Cerebellar nuclear complex (tissue), 1 donor: Measurements from ENCODE around the gene ZP2.
"Not testable (repeated sequence)": the region's sequence is repeated elsewhere in the genome, so short reads cannot be mapped to it uniquely, and the experiment has no call there.

Source experiments
- DNase-seq, 2 experiments: peaks; one replicate each; lab custom pipeline; 2025; lab: John Stamatoyannopoulos, UW

The ZP2 gene

DNA sequence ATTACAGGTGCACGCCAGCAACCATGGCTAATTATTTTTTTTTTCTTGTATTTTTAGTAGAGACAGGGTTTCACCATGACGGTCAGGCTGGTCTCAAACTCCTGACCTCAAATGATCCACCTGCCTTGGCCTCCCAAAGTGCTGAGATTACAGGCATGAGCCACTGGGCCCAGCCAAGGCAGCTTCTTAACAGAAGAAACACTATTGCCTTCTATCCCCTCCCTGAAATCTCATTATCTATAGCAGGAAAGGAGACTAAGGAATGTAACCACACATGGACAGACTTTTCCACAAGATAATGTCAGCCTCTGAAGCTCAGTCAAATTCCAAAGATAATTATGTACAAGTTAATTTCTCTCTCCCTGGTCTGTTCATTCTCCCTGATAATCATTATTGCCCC is 5.7 kb upstream of the ZP2 start:
- DNase-seq = no peak

DNA sequence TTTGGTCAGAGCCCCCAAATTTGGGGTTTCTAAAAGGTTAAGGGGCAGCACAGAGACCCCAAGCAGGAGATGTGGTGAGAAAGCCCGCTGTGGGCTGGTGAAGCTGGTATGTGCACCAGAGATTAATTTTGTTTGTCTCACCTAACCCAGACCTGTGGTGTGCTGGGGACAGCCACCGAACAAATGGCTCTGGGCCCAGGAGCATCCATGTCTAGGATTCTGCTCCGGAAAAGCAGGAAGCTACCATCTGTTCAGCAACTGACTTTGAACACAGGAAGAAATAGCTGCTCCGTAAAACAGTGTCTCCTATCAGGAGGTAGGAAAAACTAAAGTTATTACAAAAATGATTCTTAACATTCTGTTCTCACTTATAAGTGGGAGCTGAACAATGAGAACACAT is 2.7 kb upstream of the ZP2 start:
- DNase-seq = peak; percentile 51 to 79

DNA sequence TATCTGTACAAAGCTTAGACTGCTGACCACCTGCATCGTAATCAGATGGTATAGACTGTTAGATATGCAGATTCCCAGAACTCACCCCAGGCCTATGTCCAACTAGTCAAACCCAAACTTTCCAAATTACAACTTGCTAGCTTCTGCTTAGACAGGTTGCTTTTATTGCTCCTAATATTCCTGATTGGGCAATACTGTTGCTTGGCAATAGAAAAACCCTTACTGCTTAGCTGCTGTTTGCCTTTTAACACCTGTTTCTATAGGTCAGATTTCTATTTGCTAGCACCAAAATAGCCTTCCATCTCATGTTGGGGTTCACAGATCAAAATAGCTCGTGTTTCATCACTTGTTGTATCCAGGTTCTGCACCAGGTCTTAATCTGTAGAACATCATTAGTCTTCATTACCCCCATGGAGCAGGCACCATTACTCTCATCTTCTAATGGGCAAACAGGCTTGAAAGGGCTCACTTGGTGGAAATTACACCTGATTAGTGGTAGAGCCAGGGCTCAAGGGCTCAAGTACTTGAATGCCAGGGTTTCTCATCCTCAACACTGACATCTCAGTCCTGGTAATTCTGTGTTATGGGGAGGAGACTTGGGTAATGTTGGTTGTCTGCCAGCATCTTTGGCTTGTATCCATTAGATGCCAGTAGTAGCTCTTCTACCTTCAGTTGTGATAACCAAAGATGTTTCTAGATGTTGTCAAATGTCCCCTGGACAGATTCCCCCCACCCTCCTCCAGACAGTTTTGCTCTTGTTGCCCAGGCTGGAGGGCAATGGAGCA is 2.7 kb downstream of the ZP2 start:
- DNase-seq = no peak

DNA sequence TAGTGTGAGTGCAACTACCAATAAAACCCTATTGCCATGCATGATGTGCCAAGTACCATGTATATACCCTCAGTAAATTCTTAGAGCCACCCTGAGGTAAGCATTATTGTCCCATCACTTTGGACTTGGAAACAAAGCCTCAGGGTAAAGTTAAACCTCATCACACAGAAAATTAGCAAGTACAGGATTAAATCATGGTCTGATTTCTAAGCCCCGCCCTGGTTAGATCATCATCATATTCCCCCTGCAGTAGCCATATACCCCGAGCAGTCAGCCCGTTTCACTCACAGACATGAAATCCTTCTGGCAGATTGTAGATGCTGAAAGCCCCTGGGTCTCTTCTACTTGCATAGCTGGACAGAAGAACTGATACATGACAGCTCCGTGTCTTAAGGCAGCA is 4.8 kb downstream of the ZP2 start:
- DNase-seq = no peak

DNA sequence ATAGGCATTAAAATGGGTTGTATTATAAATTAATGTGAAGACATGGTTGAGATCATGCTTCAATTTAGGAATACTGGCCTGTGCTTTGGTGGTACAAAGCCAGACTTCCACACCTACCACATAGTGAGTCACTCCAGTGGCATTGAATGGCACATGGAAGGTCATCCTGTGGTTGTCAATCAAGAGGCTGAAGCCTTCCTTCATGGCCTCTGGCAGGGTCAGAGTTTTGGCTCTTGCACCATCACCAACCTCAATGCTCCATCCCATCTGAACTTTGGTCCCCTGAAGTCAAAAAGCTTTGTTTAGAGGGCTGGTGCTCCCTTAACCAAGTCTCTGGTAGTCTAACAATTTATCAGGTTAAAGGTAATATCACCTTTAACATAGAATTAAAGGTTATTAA is 6.1 kb downstream of the ZP2 start:
- no peak for DNase-seq

DNA sequence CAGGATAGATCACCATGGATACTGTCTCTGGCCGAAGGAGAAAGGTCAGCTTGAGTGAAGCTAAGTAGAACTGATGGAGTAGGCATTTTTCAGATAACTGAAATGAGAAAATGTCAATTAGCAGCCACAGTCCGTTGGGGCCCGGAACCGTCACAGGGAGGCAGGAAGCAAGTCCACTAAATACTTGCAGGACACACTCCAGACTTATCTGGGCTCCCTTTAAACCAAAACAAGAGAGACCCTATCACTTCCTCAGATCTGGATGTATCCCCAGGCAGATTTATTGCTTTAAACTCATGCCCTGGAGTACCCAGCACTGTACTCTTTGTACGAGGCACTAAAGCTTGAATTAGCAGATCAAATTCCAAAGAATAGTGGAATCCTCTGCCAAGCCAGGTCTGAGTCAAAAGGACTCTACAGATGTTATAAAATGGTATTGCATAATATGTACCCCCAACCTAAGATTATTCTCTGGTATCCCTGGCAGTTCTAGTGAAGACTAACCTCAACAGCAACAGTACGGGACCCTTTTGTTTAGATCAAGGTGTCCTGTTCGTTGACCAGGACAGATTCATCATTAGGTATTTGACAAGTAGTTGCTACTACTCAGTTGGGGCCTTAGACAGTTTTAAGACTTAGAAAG is 8.1 kb downstream of the ZP2 start:
- DNase-seq = no peak

DNA sequence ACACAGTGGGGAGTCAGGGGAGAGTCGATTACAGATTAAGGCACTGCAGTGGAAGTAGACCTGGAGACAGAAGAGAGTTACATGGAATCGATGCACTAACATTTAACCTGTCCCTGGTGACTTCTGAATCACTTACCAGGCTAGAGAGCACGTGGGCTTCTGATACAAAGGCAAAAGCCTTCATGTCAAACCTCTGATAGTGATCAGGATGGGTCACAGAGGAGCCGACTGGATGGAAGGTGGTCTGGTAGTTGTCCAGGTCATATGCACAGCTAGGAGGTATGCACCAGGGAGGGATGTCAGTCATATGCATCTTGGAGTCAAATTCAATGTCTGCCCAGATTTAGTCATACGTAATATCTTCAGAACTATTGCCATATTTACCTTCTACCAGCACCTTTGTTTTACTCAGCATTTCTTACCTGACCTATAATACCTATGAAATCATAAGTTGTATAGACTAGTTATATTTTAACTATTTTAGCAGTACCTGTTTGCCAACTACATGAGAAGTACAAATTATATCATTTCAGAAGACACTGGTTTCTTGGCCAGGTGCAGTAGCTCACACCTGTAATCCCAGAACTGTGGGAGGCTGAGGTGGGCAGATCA is 11.7 kb downstream of the ZP2 start:
- DNase-seq = no peak

DNA sequence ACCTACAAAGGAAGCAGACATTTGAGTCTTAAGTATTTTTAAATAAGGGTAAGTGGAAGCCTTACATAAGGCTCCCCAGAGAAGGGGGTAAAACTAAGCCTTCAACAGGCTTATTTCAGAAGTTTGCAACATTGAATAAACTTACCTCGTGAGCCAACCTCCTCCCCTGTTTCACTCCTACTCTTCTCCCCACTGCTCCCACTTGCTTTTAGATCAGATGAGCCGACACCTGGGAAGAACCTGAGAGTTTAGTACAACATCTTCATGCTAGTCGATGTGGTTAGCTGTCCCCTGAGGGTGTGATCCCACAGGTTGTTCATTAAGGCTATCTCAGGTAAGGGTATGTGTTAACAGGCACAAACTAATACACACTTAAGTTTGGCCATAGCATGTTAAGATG is 13.8 kb downstream of the ZP2 start:
- DNase-seq = no peak

DNA sequence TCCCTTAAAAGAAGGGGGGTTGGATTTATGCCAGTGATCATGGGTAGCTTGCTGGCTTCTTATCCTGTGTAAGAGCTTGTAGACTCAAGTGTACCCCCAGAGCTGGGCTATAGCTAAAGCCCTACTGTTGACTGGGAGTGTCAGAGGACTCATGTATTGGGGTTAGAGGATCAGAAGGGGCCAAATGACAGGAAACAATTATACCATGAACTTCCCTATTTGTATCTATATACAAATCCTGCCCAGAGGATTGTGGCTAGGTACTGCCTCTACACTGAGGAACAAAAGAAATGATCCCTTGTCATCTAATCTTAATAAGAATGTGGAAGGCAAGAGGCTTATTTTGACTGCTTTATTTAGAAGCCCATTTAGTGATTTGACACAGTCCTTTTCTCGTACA is 14.3 kb downstream of the ZP2 start:
- no peak for DNase-seq

DNA sequence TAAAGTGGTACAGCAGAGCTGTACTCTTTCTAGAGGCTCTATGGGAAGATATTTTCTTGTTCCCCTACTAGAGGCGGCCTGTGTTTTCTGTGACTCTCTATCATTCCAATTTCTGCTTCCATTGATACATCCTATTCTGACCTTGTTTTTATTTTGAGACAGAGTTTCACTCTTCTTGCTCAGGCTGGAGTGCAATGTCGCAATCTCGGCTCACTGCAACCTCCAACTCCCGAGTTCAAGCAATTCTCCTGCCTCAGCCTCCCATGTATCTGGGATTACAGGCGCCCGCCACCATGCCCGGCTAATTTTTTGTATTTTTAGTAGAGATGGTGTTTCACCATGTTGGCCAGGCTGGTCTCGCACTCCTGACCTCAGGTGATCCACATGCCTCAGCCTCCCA is 16.0 kb downstream of the ZP2 start:
- DNase-seq = not testable (repeated sequence)

DNA sequence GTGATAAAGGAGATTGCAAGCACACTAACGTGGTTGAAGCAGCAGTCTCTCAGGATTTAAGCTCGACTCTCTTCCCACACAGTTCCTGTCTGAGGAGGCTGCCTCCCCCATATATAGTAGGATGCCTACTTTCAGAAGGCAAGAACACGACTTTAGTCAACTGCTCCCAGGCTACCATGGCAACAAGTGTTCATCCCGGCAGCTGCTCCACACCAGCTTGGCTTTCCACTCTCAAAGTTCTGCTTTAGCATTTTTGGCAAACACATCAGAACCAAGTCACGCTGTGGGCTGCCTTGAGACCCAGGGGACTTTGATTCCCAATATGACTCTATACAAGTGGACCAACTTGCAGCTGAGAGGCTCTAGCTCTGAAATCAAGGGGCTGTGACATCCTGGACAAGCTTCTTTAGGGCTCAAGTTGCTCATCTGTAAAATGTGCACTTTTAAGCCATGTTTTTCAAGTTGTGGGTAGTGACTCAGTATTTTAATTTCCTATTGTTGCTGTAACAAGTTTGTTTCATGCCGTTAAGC is 16.5 kb downstream of the ZP2 start:
- DNase-seq = no peak

DNA sequence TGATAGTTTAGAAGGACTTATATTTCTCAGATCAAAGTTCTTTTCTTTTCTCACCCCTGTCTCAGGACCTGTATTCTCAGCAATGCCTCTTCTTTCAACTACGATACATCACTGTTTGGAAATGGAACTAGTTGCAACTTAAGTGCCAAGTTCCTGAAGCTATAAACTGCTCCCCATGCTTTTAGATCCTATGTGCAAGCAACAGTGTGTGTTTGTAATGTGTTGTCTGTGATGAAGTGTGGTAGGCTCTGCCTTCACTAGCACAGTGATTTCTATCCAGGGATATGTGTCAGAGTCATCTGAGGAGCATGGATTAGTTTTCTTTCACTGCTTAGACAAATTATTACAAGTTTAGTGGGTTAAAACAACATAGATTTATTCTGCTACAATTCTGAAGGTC is 18.4 kb downstream of the ZP2 start:
- no peak for DNase-seq

DNA sequence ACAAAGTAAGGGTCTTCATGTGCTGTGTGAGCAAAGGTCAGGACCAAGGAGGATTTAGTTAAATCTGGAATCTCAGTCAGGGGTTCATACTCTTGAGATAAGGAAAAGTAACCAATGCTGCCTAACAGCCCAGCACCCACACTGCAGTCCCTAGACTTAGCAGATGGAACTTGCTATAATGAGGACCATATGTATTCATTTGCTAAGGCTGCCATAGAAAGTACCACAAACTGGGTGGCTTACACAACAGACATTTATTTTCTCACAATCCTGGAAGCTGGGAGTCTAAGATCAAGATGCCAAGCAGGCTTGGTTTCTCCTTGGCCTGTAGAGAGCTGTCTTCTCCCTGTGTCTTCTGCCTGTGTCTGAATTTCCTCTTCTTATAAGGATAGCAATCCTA is 20.8 kb downstream of the ZP2 start:
- no peak for DNase-seq

DNA sequence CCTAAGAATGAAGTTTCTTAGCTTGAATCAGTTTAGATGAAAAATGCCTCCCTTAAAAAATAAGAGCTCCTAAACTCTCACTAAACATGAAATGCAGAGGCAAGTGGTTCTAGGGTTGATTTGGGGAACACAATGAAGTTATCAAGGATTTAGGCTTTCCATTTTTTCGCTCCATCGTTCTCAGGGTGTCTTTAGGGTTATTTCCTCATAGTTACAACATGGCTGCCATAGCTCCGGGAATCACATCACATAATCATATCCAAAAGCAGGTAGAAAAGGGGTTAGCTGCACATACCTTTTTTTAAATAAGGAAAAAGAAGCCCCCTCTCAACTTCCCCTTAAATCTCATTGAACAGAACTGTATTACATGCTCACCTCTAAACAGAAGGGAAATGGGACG is 21.4 kb downstream of the ZP2 start:
- DNase-seq = no peak

DNA sequence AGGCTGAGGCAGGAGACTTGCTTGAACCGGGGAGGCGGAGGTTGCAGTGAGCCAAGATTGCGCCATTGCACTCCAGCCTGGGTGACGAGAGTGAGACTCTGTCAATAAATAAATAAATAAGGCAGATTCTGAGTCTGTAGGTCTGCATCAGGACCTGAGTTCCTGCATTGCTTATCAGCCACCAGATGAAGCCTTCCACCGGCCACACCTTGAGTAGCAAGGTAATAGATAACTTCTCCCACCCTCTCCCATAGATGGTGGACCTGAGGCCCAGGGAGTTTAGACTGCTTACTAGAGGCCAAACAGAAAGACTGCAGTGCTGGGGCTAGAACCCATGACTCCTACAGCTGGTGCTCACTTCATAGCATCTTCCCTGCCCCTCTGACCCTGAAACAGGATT is 22.1 kb downstream of the ZP2 start:
- no peak for DNase-seq

DNA sequence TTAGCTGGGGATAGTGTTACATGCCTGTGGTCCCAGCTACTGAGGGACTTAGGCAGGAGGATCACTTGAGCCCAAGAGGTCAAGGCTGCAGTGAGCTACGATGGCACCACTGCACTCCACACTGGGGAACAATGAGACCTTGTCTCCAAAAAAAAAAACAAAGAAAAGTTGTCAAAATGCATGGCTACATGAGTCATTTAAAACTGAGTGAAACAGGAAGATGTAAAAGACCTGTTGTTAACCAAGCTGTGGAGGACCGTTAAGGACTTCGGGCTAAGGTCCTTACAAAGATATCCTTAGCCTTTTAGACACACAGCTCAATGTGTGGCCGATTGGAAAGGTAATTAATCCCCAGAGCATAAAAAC is 25.1 kb downstream of the ZP2 start:
- no peak for DNase-seq

DNA sequence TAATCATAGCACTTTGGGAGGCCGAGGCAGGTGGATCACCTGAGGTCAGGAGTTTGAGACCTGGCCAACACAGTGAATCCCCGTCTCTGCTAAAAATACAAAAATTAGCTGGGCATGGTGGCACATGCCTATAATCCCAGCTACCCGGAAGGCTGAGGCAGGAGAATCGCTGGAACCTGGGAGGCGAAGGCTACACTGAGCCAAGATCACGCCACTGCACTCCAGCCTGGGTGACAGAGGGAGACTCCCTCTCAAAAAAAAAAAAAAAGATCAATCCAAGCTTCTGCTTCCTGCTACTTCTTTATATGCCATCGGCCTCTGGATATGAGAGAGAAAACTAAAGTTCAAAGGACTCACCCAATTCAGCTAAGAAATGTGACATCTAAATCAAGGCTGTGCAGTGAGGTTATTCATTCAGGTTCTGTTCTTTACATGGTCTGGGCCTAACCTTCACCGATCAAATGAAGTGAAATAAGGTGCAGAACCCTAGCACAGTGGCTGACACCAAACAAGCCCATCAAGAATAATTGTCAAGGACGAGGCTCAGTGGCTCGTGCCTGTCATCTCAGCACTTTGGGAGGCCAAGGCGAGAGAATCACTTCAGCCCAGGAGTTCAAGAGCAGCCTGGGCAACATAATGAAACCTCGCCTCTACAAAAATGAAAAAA is 25.6 kb downstream of the ZP2 start:
- no peak for DNase-seq

DNA sequence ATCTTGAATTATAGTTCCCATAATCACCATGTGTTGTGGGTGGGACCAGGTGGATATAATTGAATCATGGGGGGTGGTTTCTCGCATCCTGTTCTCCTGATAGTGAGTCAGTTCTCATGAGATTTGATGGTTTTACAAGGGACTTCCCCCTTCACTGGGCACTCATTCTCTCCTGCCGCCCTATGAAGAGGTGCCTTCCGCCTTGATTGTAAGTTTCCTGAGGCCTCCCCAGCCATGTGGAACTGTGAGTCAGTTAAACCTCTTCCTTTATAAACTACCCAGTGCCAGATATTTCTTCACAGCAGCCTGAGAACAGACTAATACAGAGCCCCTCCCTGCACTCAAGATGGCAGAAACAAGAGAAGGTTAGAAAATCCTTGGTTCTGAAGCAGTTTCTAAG is 26.5 kb downstream of the ZP2 start:
- DNase-seq = no peak

DNA sequence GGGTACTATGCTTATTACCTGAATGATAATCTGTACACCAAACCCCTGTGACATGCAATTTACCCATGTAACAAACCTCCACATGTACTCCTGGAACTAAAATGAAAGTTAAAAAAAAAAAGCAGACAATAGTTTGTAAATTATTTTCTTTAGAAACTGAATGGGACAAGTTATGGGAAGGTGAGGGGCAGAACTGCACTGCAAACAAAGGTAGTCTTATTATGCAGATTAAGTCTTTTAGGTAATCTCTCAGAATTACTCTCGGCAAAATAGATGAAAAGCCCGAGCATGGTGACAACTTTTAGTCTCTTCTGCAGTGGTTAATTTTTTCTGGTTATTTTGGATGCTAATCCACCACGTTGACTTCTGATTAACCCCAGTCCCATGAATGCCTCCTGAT is 27.4 kb downstream of the ZP2 start:
- DNase-seq = no peak

DNA sequence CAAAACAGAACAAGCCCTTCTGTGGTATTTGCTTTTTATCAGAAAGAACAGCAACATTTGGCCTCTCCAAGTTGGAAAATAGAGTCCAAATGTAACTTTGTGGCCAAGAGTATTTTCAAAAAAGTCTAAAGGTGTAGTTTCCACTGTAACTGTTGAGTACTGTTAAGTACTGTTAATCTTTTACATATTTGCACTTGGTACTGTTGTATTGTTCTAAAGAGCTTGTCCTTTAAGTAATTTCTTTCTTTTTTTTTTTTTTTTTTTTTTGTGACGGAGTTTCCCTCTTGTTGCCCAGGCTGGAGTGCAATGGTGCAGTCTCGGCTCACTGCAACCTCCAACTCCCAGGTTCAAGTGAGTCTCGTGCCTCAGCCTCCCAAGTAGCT is 31.4 kb downstream of the ZP2 start:
- no peak for DNase-seq

DNA sequence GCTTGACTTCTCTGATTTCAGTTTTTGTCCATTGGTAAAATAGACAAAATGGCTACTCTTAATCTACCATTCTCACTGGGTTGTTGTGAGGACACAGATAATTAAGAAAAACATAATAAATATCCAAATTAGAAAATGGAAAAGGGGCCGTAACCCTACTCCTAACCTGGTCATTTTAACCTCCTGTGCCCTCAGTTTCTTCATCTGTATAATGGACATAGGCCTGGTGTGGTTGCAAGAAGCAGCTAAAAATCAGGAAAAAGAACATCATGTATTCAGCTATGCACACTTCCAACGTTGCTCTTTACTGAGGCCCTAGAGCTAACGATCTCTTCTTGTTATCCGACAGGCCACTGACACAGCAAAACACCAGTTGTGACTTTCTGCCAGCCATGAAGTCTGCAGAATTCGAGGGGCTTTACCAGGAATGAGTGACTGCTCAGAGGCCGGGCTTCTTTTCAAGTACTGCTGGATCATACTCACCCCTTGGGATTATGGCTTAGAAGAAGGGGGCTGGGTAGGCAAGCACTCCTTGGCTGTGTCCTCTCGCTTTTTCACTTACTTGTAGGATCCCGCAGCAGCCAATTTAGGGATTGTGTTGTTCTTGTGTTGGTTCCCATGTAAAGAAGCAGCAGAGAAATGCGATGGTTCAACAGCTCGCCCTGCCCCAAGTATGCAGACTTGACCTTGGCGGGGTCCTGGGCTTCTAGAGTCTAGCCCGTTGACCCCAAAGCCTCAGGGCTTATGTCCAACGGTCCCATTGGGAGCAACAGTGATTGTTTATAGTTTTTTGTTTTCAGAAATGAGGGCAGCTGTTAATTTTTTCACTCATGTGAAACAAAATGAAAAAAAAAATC is 32.0 kb downstream of the ZP2 start:
- DNase-seq = no peak

DNA sequence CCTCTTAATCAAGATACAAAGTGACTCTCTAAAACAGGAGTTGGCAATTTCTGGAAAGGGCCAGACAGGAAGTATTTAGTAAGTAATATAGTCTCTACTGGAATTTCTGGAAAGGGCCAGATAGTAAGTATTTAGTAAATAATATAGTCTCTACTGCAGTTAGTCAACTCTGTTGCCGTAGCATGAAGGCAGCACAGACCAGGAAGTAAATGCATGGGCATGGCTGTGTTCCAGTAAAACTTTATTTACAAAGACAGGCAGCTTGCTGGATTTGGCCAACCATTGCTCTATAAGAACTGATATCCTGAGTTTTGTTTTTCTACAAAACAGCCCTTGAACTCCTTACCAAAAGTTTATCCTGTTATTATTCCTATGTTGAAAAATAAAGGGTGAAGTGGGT is 36.0 kb downstream of the ZP2 start:
- no peak for DNase-seq
